ENCODE measurements around the gene DOK5.

Gene DOK5

GRCh38 chr20:54468082-54468481, 7.3 kb upstream of the DOK5 start:
- Histone ChIP-seq H3K4me2 (no peak overlapping the region), H3K9me3 (replicated peaks in 1 of 11) (peaks cover 0 to 12% (median 0%) of the 10 kb centered on the region in 11 experiments; a peak in 3 of 22 replicates), H4K20me1 (no peaks in the 10 kb centered on the region), H3K9ac (no peak overlapping the region), H3K4me3 (no peak overlapping the region), H3K27ac (no peak overlapping the region), H3K4me1 (no peaks in the 10 kb centered on the region), H3K27me3 (no peaks in the 10 kb centered on the region), H3K36me3 (no peaks in the 10 kb centered on the region)
- TF ChIP-seq Cebpa-rat (IDR thresholded peaks at IDR 0.05): no peak

- Histone ChIP-seq H4K20me1 (no peaks in the 10 kb centered on the region), H3K27me3 (no peaks in the 10 kb centered on the region), H3K9me3 (replicated peaks in 1 of 11) (peaks cover 0 to 12% (median 0%) of the 10 kb centered on the region in 11 experiments; a peak in 3 of 22 replicates), H3K36me3 (no peaks in the 10 kb centered on the region), H3K4me1 (no peaks in the 10 kb centered on the region), H3K4me3 (no peak overlapping the region), H3K4me2 (no peak overlapping the region), H3K27ac (no peak overlapping the region), H3K9ac (no peak overlapping the region)
- TF ChIP-seq Cebpa-rat (IDR thresholded peaks at IDR 0.05): no peak
Observed at GRCh38 chr20:54469293-54469692, 6.1 kb upstream of the DOK5 start.

GRCh38 chr20:54469952-54470351, 5.4 kb upstream of the DOK5 start:
- no peaks in the 10 kb centered on the region for H3K27me3 ChIP-seq
- no peak for TF ChIP-seq Cebpa-rat (IDR thresholded peaks at IDR 0.05)

DNA sequence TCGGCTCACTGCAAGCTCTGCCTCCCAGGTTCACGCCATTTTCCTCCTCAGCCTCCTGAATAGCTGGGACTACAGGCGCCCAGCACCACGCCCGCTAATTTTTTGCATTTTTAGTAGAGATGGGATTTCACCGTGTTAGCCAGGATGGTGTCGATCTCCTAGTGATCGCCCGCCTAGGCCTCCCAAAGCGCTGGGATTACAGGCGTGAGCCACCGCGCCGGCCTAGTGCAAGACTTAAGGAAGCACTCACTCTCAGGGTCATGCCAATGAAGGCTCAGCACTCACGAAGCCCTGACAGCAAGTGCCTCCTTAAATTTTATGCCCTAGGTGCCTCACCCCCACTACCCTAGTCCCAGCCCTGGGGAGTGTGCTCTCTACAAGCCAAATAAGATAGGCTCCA, 4.7 kb upstream of the DOK5 start:
- Histone ChIP-seq H3K27me3 (no peaks in the 10 kb centered on the region), H3K9me3 (replicated peaks in 1 of 11) (peaks cover 0 to 20% (median 4%) of the 10 kb centered on the region in 11 experiments; a peak in 19 of 22 replicates), H3K36me3 (no peaks in the 10 kb centered on the region), H3K4me2 (no peak overlapping the region), H3K9ac (no peak overlapping the region), H3K4me1 (no peaks in the 10 kb centered on the region), H3K4me3 (no peak overlapping the region), H3K27ac (no peak overlapping the region), H4K20me1 (no peaks in the 10 kb centered on the region)
- no peak for TF ChIP-seq Cebpa-rat (IDR thresholded peaks at IDR 0.05)

More at GRCh38 chr20:54469952-54470351, 5.4 kb upstream of the DOK5 start:
- Histone ChIP-seq H3K4me3 (no peak overlapping the region), H3K4me2 (no peak overlapping the region), H3K4me1 (no peaks in the 10 kb centered on the region), H3K36me3 (no peaks in the 10 kb centered on the region), H4K20me1 (no peaks in the 10 kb centered on the region), H3K27ac (no peak overlapping the region), H3K9me3 (replicated peaks in 1 of 11) (peaks cover 0 to 14% (median 0%) of the 10 kb centered on the region in 11 experiments; a peak in 4 of 22 replicates), H3K9ac (no peak overlapping the region)

- no peak for TF ChIP-seq Cebpa-rat (IDR thresholded peaks at IDR 0.05)
Observed at GRCh38 chr20:54472607-54473006, 2.8 kb upstream of the DOK5 start.

DNA sequence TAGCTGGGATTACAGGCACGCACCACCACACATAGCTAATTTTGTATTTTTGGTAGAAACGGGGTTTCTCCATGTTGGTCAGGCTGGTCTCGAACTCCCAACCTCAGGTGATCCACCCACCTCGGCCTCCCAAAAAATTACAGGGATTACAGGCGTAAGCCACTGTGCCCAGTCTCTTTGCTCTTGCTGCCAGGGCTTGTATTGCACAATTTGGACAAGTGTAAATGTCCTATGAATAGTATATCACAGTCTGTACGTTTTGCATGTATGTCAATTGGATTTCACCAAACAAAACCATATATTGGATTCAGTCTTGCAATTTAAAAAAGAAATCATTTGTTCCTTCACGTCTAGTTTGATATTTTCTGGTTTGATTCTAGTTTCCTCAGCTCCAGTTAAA, 2.1 kb upstream of the DOK5 start:
- no peaks in the 10 kb centered on the region for H3K27me3 ChIP-seq
- H3K4me2 ChIP-seq: no peak overlapping the region
- H3K9ac ChIP-seq: no peak overlapping the region
- no peaks in the 10 kb centered on the region for H3K4me1 ChIP-seq
- no peak overlapping the region for H3K4me3 ChIP-seq
- no peak for TF ChIP-seq Cebpa-rat (IDR thresholded peaks at IDR 0.05)
- no peaks in the 10 kb centered on the region for H4K20me1 ChIP-seq
- no peak overlapping the region for H3K27ac ChIP-seq
- peaks cover 7 to 30% (median 13%) of the 10 kb centered on the region in 11 experiments; a peak in 20 of 22 replicates for H3K9me3 ChIP-seq (replicated peaks in 1 of 11)
- H3K36me3 ChIP-seq: no peaks in the 10 kb centered on the region

More at GRCh38 chr20:54472607-54473006, 2.8 kb upstream of the DOK5 start:
- no peaks in the 10 kb centered on the region for H4K20me1 ChIP-seq
- H3K9me3 ChIP-seq (replicated peaks in 1 of 11): peaks cover 7 to 30% (median 13%) of the 10 kb centered on the region in 11 experiments; a peak in 20 of 22 replicates
- H3K9ac ChIP-seq: no peak overlapping the region
- H3K27me3 ChIP-seq: no peaks in the 10 kb centered on the region
- H3K36me3 ChIP-seq: no peaks in the 10 kb centered on the region
- no peak overlapping the region for H3K4me2 ChIP-seq
- H3K4me1 ChIP-seq: no peaks in the 10 kb centered on the region
- no peak overlapping the region for H3K27ac ChIP-seq
- H3K4me3 ChIP-seq: no peak overlapping the region

DNA sequence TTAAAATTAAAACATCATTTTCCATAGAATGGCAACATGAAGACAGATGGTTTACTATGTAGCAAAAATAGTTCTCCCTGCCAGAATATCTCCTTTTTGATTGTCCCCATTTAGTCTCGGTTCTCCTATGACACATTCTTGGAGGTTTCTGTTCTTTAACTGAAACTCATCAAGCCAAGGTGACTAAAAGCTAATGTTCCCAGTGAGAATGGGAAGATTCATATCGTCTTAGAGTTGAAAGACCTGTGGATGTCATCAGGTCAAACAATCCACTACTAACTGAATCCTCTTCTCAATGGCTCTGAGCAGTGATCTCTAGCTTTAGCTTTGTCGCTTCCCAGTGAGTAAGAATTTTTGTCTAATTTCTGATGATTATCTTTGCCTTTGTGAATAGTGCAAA, 1.3 kb upstream of the DOK5 start:
- no peak for TF ChIP-seq Cebpa-rat (IDR thresholded peaks at IDR 0.05)
- Histone ChIP-seq H3K4me1 (no peaks in the 10 kb centered on the region), H3K9ac (no peak overlapping the region), H3K36me3 (no peaks in the 10 kb centered on the region), H3K27ac (no peak overlapping the region), H3K4me3 (no peak overlapping the region), H3K9me3 (replicated peaks in 1 of 11) (peaks cover 7 to 30% (median 13%) of the 10 kb centered on the region in 11 experiments; a peak in 20 of 22 replicates), H4K20me1 (no peaks in the 10 kb centered on the region), H3K27me3 (no peaks in the 10 kb centered on the region), H3K4me2 (no peak overlapping the region)

DNA sequence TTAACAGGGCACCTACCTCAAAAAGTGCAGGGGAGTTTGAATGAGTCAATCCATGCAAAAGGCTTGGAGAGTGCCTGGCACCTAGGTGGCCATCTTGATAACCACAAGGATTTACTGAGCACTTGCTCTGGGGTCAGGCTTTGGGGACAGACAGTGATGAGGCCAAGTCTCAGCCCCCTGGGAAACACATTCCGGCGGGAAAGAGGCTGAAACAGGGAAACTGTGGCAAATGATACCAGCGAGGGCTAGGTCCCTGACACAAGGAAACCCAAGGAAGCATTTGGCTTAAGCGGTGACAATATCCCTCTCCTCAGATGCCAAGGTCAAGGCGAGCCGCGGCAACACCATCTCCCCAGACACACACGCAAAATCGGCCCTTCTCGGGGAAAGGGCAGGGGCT, 527 bp upstream of the DOK5 start:
- TF ChIP-seq Cebpa-rat (IDR thresholded peaks at IDR 0.05): no peak
- H3K4me2 ChIP-seq: no peak overlapping the region
- H3K9ac ChIP-seq: no peak overlapping the region
- no peaks in the 10 kb centered on the region for H4K20me1 ChIP-seq
- no peaks in the 10 kb centered on the region for H3K27me3 ChIP-seq
- H3K4me3 ChIP-seq: no peak overlapping the region
- peaks cover 7 to 30% (median 13%) of the 10 kb centered on the region in 11 experiments; a peak in 20 of 22 replicates for H3K9me3 ChIP-seq (replicated peaks in 1 of 11)
- H3K27ac ChIP-seq: no peak overlapping the region
- no peaks in the 10 kb centered on the region for H3K4me1 ChIP-seq
- H3K36me3 ChIP-seq: no peaks in the 10 kb centered on the region

- H3K27ac ChIP-seq: no peak overlapping the region
- no peak overlapping the region for H3K9ac ChIP-seq
- no peaks in the 10 kb centered on the region for H4K20me1 ChIP-seq
- H3K36me3 ChIP-seq: no peaks in the 10 kb centered on the region
- no peaks in the 10 kb centered on the region for H3K27me3 ChIP-seq
- H3K4me2 ChIP-seq: no peak overlapping the region
- no peaks in the 10 kb centered on the region for H3K4me1 ChIP-seq
- H3K4me3 ChIP-seq: no peak overlapping the region
- peaks cover 7 to 24% (median 13%) of the 10 kb centered on the region in 11 experiments; a peak in 20 of 22 replicates for H3K9me3 ChIP-seq (replicated peaks in 1 of 11)
- no peak for TF ChIP-seq Cebpa-rat (IDR thresholded peaks at IDR 0.05)
Observed at GRCh38 chr20:54476169-54477009, 996 bp downstream of the DOK5 start.

All from BLaER1 treated with 17β-estradiol and CSF1 and Interleukin-3, amounts not matched to agents 10 nM and 100 nM (cell line).